HG03025 (cell line): ENCODE data around the gene VAMP5.
"Not testable (repeated sequence)": the region's sequence is repeated elsewhere in the genome, so short reads cannot be mapped to it uniquely, and the experiment has no call there.

Source experiments
- ATAC-seq: cut with Tn5 transposase; IDR thresholded peaks from one replicate; pipeline ENCODE4 v1.9.1; 2021; ENCODE audit warnings: mild to moderate bottlenecking, moderate library complexity; ENCODE audit not compliant: unreplicated experiment, low FRiP score

VAMP5 gene

DNA sequence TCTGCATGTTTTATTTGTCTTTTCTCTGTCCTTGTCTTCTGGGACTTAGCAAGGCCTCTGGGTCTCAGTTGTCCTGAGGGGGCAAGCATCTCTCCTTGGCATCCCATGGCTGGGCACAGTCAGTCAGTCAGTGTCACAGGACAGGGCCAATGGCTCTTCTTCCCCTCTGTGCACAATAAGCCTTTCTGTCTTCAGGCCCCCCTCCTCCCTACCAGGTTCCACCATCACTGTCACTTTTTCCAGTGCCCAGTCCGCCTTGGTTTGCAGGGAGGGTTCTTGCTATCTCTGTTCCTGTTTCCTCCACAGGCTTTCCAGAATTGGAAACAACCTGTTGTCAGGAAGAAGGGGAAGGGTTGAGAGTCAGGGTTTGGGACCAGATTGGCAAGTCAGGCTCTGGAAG is 1.7 kb upstream of the VAMP5 start:
- ATAC-seq: no peak

GRCh38 chr2:85583667-85584353 is 421 bp upstream of the VAMP5 start:
- ATAC-seq: no peak

DNA sequence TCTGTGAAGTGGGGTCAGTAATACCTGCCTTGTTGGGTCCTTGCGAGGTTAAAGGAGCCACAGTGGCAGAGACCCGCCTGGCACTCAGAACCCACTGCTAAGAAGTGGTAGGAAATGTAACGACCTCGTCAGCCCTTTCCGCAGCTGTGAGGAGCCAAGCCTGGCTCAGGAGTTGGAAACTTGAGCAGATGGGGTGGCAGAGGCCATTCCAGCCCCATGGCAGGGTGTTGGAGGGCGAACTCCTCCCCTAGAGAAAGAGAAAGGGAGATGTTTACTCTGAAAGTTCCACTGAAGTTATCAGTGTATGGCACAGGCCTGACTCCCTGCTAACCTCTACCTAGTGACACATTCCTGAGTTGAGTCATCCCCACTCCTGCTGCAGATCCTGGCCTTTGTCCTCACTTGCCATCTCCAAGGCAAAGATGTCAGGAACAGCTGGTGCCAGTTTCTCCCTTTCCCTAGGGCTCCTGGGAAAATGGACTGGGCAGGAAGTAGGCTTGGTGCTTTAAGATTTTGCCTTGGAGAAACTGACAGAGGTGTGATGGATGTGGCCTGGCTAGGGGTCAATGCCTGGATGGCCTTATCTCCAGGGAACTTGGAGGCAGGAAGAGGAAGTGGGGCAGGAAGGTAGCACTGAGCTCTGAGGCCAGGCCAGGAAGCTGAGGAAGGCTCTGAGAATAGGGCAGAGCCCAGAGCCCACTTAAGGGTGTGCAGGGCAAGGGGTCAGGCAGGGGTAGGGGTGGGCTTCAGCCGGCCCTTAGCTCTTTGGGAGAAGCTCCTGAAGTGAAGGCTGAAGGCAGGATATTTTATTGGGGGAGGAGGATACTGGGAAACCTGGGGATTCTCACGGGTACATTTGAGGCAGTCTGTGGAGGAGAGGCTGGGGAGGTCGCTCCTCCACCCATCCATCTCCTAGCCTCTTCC is 888 bp downstream of the VAMP5 start:
- no peak for ATAC-seq

- ATAC-seq: no peak
These were observed 1.5 kb downstream of the VAMP5 start for GRCh38 chr2:85585781-85586105.

- ATAC-seq: no peak
These were observed 4.0 kb downstream of the VAMP5 start for GRCh38 chr2:85588236-85588635.

GRCh38 chr2:85588645-85589044 is 4.4 kb downstream of the VAMP5 start:
- ATAC-seq: no peak

GRCh38 chr2:85589181-85589580 is 5.0 kb downstream of the VAMP5 start:
- ATAC-seq: no peak

GRCh38 chr2:85589982-85590791 is 6.0 kb downstream of the VAMP5 start:
- ATAC-seq: no peak

GRCh38 chr2:85590950-85591349 is 6.7 kb downstream of the VAMP5 start:
- no peak for ATAC-seq

DNA sequence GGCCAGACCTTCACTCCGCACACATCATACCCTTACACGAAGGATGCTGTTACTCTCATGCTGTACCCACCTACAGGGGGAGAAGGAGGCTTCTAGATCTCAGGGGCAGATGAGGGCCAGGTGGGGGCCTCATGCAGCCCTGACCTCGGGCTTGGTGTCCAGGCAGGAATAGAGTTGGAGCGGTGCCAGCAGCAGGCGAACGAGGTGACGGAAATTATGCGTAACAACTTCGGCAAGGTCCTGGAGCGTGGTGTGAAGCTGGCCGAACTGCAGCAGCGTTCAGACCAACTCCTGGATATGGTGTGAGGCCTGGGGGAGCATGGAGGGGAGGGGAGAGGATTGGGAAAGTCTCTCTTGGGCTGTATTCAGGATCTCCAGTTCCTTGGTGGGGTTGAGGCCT is 7.3 kb downstream of the VAMP5 start:
- ATAC-seq: no peak

DNA sequence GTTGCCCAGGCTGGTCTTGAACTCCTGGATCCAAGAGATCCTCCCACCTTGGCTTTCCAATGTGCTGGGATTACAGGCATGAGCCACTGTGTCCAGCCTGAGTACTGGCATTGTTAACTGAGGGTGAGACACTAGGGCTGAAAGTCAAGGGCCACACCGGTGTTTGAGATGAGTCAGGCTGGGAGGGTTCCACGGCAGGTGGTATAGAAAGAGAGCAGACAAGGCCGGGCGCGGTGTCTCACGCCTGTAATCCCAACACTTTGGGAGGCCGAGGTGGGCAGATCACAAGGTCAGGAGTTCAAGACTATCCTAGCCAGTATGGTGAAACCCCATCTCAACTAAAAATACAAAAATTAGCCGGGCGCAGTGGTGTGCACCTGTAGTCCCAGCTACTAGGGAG is 8.1 kb downstream of the VAMP5 start:
- not testable (repeated sequence) for ATAC-seq

DNA sequence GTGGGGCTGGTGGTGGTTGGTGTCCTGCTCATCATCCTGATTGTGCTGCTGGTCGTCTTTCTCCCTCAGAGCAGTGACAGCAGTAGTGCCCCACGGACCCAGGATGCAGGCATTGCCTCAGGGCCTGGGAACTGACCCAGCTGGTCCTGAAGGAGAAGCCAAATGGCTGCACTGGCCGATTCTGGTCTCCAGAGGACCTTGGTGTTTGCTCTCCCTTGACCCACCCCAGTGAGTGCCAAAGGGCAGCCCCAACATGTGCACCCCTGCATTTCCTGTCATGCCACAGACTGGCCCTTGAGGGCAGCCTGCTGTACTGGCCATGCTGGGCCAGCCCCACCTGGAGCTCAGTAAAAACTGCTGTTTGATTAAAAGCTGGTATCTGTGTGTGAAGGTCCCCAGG is 8.8 kb downstream of the VAMP5 start:
- no peak for ATAC-seq

DNA sequence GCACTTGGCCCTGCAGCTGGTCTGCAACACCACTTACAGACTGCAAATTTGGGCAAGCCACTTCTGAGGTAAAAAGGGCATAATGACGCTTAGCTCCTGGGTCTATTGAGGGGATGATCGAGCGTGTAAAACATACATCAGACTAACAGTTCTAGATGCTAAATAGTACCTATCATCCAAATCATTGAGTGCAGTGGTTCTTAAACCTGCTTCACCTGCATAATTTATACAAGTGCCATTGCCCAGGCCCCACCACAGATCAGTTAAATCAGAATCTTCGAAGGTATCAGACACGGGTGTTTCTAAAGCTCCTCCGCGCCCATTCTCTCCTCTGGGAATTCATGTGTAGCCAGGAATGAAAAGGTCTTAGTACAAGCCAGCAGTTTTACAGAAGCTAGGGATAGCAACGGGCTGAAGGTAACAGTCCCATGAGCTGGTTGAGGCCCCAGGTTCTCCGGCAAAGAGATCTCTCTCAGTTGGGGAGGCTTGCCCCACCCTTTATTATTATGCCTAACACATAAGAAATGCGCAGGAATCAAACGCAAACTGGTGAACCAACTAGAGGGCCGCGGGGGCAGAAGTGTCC is 10.6 kb downstream of the VAMP5 start:
- ATAC-seq: no peak

- ATAC-seq: peak; percentile 97
These were observed 11.2 kb downstream of the VAMP5 start, which contains the start of gene RNF181 for GRCh38 chr2:85595301-85596025. TSS of gene RNF181 (plus strand) at chr2:85595745. CDS start at chr2:85595764, 19 bp downstream.

DNA sequence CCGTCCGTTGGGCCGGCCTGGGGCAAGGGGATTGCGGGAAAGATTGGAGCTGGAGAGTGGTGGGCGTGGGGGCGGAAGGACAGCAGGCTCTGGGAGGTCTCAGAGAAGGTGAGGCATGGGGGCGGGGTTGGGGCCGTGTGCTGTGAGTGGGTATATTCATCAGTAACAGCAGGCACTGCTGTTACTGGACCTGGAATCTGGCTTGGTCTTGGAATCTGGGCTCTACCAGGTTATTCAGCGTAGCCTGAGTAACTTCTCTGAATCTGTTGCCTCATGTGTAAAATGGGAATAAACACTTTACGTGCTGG is 11.7 kb downstream of the VAMP5 start:
- ATAC-seq: no peak

GRCh38 chr2:85596486-85597143 is 12.4 kb downstream of the VAMP5 start:
- ATAC-seq: no peak

DNA sequence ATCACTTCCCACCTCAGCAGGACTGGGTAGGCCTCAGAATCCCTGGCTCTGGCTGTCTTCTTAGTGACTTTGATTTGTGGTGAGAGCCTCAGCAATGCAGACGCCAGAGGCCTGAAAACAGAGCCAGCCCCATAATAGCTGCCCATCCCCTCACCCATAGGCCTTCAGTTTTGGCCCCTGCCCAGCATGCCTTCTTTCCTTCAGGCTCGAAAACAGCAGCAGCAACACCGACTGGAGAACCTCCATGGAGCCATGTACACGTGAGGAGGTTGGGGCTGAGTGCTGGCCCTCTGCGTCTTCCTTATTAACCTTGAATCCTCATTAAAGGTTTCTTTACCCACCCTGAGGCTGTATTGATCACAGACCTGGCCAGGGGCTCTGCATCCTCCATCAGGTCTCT is 13.0 kb downstream of the VAMP5 start:
- ATAC-seq: no peak

DNA sequence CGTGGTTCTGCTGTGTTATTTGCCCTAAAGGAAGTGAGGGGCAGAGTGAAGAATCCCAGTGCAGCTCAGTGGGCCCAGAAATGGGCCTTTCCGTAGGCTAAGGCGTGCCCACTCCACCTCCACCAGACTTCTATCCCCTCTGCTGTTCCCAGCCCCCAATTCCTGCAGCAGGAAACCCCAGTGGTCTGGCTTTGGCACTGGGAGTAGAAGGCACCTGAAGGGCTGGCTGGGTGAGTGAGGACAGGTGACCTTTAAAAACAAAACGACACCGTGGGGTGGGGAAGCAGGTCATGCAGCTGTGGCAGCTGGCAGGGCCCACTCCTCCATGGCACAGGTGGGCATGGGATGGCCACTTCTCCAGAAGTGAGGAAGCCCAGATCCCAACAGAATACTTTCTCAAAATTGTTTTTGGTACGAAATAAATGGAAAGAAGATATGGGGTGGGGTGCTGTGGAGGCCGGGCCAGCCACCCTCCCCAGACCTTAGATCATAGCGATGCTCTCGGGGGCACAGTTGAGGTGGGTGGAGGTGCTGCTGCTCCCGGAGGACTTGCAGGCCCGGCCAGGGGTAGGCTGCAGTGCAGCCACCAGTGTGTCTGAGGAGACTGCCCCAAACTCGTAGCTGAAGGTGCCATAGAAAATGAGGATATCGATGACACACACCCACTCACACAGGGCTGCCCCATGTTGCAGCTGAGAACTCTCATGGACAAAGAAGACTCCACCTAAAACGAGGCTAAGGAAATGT is 14.5 kb downstream of the VAMP5 start:
- no peak for ATAC-seq
